Thoracic aorta (tissue), 2 donors: ENCODE data around the gene VPS11. TPM values are rescaled to one million over a fixed set of nuclear protein-coding genes. Genes with fewer than 3 reads are reported as not detected.

Experiments used
- ATAC-seq: fragments of 150-250 bp; one replicate; pipeline ENCODE4 v1.8.0; 2017; ENCODE audit warnings: low read depth; ENCODE audit not compliant: insufficient number of reproducible peaks, low FRiP score
- DNase-seq: peaks from one replicate; pipeline ENCODE4 v3.0.0-alpha.2; 2020; ENCODE audit warnings: low spot score
- H3K27ac ChIP-seq, 2 donors: fragments of 200-600 bp; sonication (generic); 1 replicate in 1 of 2; 2 replicates in 1 of 2; pipeline ENCODE4 v1.5.1; 2016; ENCODE audit warnings: mild to moderate bottlenecking in 2 of 2, moderate library complexity in 2 of 2
- H3K27me3 ChIP-seq: fragments of 200-600 bp; sonication (generic); replicated peaks from 2 replicates; pipeline ENCODE4 v1.6.0; 2016; ENCODE audit warnings: mild to moderate bottlenecking; ENCODE audit not compliant: insufficient read depth
- H3K36me3 ChIP-seq: fragments of 200-600 bp; sonication (generic); one replicate; pipeline ENCODE4 v1.5.1; 2016
- H3K4me1 ChIP-seq, 2 donors: fragments of 200-600 bp; sonication (generic); 1 replicate in 1 of 2; 2 replicates in 1 of 2; pipeline versions ENCODE4 v1.5.1 to v1.6.0; 2016; ENCODE audit warnings: low read depth in 2 of 2, mild to moderate bottlenecking in 1 of 2; ENCODE audit not compliant: control insufficient read depth in 1 of 2
- H3K4me3 ChIP-seq: fragments of 200-600 bp; sonication (generic); 2 replicates; pipeline ENCODE4 v1.5.1; 2016; ENCODE audit warnings: mild to moderate bottlenecking
- H3K9me3 ChIP-seq: fragments of 200-600 bp; sonication (generic); 2 replicates; pipeline ENCODE4 v1.5.1; 2016
- CTCF ChIP-seq: fragments of 200-600 bp; sonication (generic); IDR thresholded peaks from one replicate; pipeline ENCODE4 v1.5.1; 2019; ENCODE audit warnings: antibody characterized with exemption
- total RNA-seq, 2 donors: library from RNA; depleted of rRNA; stranded (reverse); fragments of >200 nt; gene quantifications; one replicate each; pipeline versions ENCODE4 v1.1.0 to v1.2.3, GENCODE V29; 2016

The VPS11 gene
- total RNA-seq, 2 donors from 2014 or later: 32.0 to 35.3 TPM

GRCh38 chr11:119109843-119110242 lies 42.2 kb downstream of the VPS11 start:
- Histone ChIP-seq H3K4me3 (no peak overlapping the region), H3K4me1 (peaks cover 10 to 37% of the 10 kb centered on the region in 2 donors), H3K9me3 (no peaks in the 10 kb centered on the region), H3K27ac (no peak overlapping the region), H3K27me3 (no peaks in the 10 kb centered on the region), H3K36me3 (peaks cover 28% of the 10 kb centered on the region)
- no peak for TF ChIP-seq CTCF
- no peak for DNase-seq
- ATAC-seq: no peak

GRCh38 chr11:119110439-119110838 lies 42.8 kb downstream of the VPS11 start:
- H3K27me3 ChIP-seq: no peaks in the 10 kb centered on the region
- no peaks in the 10 kb centered on the region for H3K9me3 ChIP-seq
- no peak overlapping the region for H3K4me3 ChIP-seq
- DNase-seq (no peak), ATAC-seq (no peak)
- H3K27ac ChIP-seq: no peak overlapping the region
- H3K4me1 ChIP-seq: peaks cover 10 to 37% of the 10 kb centered on the region in 2 donors
- H3K36me3 ChIP-seq: peaks cover 28% of the 10 kb centered on the region
- no peak for TF ChIP-seq CTCF

- Histone ChIP-seq H3K4me3 (no peak overlapping the region), H3K36me3 (peaks cover 28% of the 10 kb centered on the region), H3K27me3 (no peaks in the 10 kb centered on the region), H3K27ac (no peak overlapping the region), H3K9me3 (no peaks in the 10 kb centered on the region), H3K4me1 (peaks cover 7 to 31% of the 10 kb centered on the region in 2 donors)
- ATAC-seq: no peak
- TF ChIP-seq CTCF: no peak
- DNase-seq: no peak
Measured at GRCh38 chr11:119111361-119111925, 43.8 kb downstream of the VPS11 start.

DNA sequence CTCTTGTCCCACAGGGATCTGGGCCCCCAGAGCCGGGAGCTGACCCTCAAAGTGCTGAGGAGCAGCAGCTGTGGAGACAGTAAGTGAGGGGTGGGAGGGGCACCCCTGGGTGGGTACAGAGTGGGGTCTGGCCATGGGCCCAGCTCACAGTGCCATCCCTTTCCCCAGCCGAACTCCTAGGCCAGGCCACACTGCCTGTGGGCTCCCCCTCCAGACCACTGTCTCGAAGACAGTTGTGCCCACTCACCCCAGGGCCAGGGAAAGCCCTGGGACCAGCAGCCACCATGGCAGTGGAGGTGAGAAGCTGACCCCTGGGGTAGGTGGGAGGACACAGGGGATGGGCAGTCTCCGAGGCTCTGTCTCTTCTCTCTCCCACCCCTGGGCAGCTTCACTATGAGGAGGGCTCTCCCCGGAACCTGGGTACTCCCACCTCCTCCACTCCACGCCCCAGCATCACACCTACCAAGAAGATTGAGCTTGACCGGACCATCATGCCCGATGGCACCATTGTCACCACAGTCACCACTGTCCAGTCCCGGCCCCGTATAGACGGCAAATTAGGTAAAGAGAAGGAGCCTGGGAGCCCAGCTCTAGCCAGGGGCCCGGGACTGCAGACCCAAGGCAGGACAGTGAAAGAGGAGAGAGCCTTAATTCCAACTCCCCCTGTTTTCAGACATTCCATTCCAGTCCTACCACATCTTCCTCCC lies 44.8 kb downstream of the VPS11 start:
- ATAC-seq (no peak), DNase-seq (no peak)
- Histone ChIP-seq H3K27ac (no peak overlapping the region), H3K4me3 (no peak overlapping the region), H3K4me1 (peaks cover 7 to 27% of the 10 kb centered on the region in 2 donors), H3K36me3 (peaks cover 33% of the 10 kb centered on the region), H3K27me3 (no peaks in the 10 kb centered on the region), H3K9me3 (no peaks in the 10 kb centered on the region)
- TF ChIP-seq CTCF: no peak

GRCh38 chr11:119113716-119114115 lies 46.1 kb downstream of the VPS11 start:
- Histone ChIP-seq H3K4me1 (peaks cover 7 to 17% of the 10 kb centered on the region in 2 donors), H3K27me3 (no peaks in the 10 kb centered on the region), H3K4me3 (no peak overlapping the region), H3K36me3 (peaks cover 33% of the 10 kb centered on the region), H3K27ac (no peak overlapping the region), H3K9me3 (no peaks in the 10 kb centered on the region)
- no peak for ATAC-seq
- TF ChIP-seq CTCF: no peak
- DNase-seq: no peak
